GM18861 (cell line): ENCODE measurements around the gene PCDHA1.

Experiments
- ATAC-seq: cut with Tn5 transposase; IDR thresholded peaks from one replicate; pipeline ENCODE4 v1.9.1; 2021; ENCODE audit not compliant: unreplicated experiment

Gene PCDHA1

GRCh38 chr5:140986117-140986521 is 200.2 kb downstream of the PCDHA1 start:
- ATAC-seq, result no peak

- no peak for ATAC-seq
These were observed 202.2 kb downstream of the PCDHA1 start for GRCh38 chr5:140988100-140988499.

GRCh38 chr5:140988608-140989007 is 202.7 kb downstream of the PCDHA1 start:
- ATAC-seq, result no peak

- no peak for ATAC-seq
These were observed 203.5 kb downstream of the PCDHA1 start for GRCh38 chr5:140989254-140990020.

- no peak for ATAC-seq
These were observed 206.9 kb downstream of the PCDHA1 start for GRCh38 chr5:140992828-140993227.

GRCh38 chr5:140996060-140996459 is 210.1 kb downstream of the PCDHA1 start:
- no peak for ATAC-seq

GRCh38 chr5:140998921-140999410 is 213.0 kb downstream of the PCDHA1 start:
- no peak for ATAC-seq

- ATAC-seq, result no peak
These were observed 215.5 kb downstream of the PCDHA1 start for GRCh38 chr5:141001446-141001843.

- ATAC-seq, result no peak
These were observed 216.1 kb downstream of the PCDHA1 start for GRCh38 chr5:141001844-141002604.

GRCh38 chr5:141002605-141002965 is 216.6 kb downstream of the PCDHA1 start:
- no peak for ATAC-seq

GRCh38 chr5:141003031-141003430 is 217.1 kb downstream of the PCDHA1 start:
- ATAC-seq, result no peak

- no peak for ATAC-seq
These were observed 218.1 kb downstream of the PCDHA1 start for GRCh38 chr5:141003791-141004611.

- no peak for ATAC-seq
These were observed 221.9 kb downstream of the PCDHA1 start for GRCh38 chr5:141007791-141008190.

GRCh38 chr5:141010047-141010793 is 224.3 kb downstream of the PCDHA1 start:
- no peak for ATAC-seq

- ATAC-seq, result no peak
These were observed 232.0 kb downstream of the PCDHA1 start for GRCh38 chr5:141017943-141018342.

- no peak for ATAC-seq
These were observed 236.4 kb downstream of the PCDHA1 start for GRCh38 chr5:141022384-141022783.

- ATAC-seq, result no peak
These were observed 245.1 kb downstream of the PCDHA1 start for GRCh38 chr5:141031006-141031405.

GRCh38 chr5:141032626-141033025 is 246.7 kb downstream of the PCDHA1 start:
- no peak for ATAC-seq

GRCh38 chr5:141039061-141039460 is 253.1 kb downstream of the PCDHA1 start:
- no peak for ATAC-seq

GRCh38 chr5:141039517-141039916 is 253.6 kb downstream of the PCDHA1 start:
- ATAC-seq, result no peak
